HEK293 (cell line): ENCODE measurements around the gene PDZD2.

Experiments used
- CTCF ChIA-PET: fragments of 350-600 bp; formaldehyde crosslinking; extraction: SDS; loops from one replicate; lab custom pipeline; 2021; ENCODE audit warnings: antibody characterized with exemption; lab: Yijun Ruan, JAX
- POLR2A ChIA-PET: fragments of 300-600 bp; formaldehyde crosslinking; extraction: SDS; loops from one replicate; lab custom pipeline; 2020; ENCODE audit warnings: antibody characterized with exemption, inconsistent platforms; lab: Yijun Ruan, JAX
- H3K27ac ChIP-seq: fragments of 200-500 bp; sonication (Bioruptor generic); 2 replicates; pipeline ENCODE4 v1.5.1; 2014; ENCODE audit warnings: low read depth, low read length, control low read depth, inconsistent platforms; ENCODE audit errors: extremely low read depth
- H3K36me3 ChIP-seq, 2 experiments: fragments of 200-500 bp in 1 of 2; sonication (Bioruptor generic) in 1 of 2; 1 replicate in 1 of 2; 2 replicates in 1 of 2; pipeline ENCODE4 v1.5.1; 2014 to 2017; ENCODE audit warnings: inconsistent platforms in 2 of 2, low read length in 2 of 2; ENCODE audit not compliant: control insufficient read depth in 2 of 2, insufficient read depth in 1 of 2
- H3K4me1 ChIP-seq: fragments of 200-500 bp; sonication (Bioruptor generic); 2 replicates; pipeline ENCODE4 v1.5.1; 2014; ENCODE audit warnings: mild to moderate bottlenecking, low read length, inconsistent platforms; ENCODE audit not compliant: control insufficient read depth, insufficient read depth
- H3K4me3 ChIP-seq: 2 replicates; pipeline ENCODE4 v1.5.1; 2011; ENCODE audit warnings: low read depth, mild to moderate bottlenecking, control low read depth, low read length, moderate library complexity
- H3K9me3 ChIP-seq: fragments of 200-500 bp; sonication (Bioruptor generic); 2 replicates; pipeline ENCODE4 v1.5.1; 2014; ENCODE audit warnings: low read depth, low read length, inconsistent platforms; ENCODE audit not compliant: control insufficient read depth, insufficient read depth
- ATF2 ChIP-seq: fragments of 450-650 bp; formaldehyde crosslinking; IDR thresholded peaks from 2 replicates; pipeline ENCODE4 v1.5.1; 2016; ENCODE audit warnings: missing biosample characterization, missing genetic modification characterization, low read depth
- GFI1B ChIP-seq: fragments of 450-650 bp; formaldehyde crosslinking; IDR thresholded peaks from 2 replicates; pipeline ENCODE4 v1.5.1; 2016; ENCODE audit warnings: missing biosample characterization, missing genetic modification characterization
- GLI2 ChIP-seq: fragments of 450-650 bp; formaldehyde crosslinking; IDR thresholded peaks from 2 replicates; pipeline ENCODE4; 2017; ENCODE audit warnings: missing biosample characterization, missing genetic modification characterization, low read depth, borderline replicate concordance
- IKZF3 ChIP-seq: fragments of 450-650 bp; IDR thresholded peaks from 2 replicates; pipeline ENCODE4 v1.5.0; 2018; ENCODE audit warnings: missing biosample characterization, mild to moderate bottlenecking, missing genetic modification characterization, moderate library complexity
- KLF7 ChIP-seq: fragments of 450-650 bp; formaldehyde crosslinking; IDR thresholded peaks from 2 replicates; pipeline ENCODE4 v1.5.1; 2016; ENCODE audit warnings: missing biosample characterization, missing genetic modification characterization, borderline replicate concordance
- PATZ1 ChIP-seq: fragments of 450-650 bp; formaldehyde crosslinking; IDR thresholded peaks from 2 replicates; pipeline ENCODE4 v1.5.1; 2016; ENCODE audit warnings: missing biosample characterization, missing genetic modification characterization
- SCRT2 ChIP-seq: fragments of 450-650 bp; formaldehyde crosslinking; IDR thresholded peaks from 2 replicates; pipeline ENCODE4 v1.5.1; 2016; ENCODE audit warnings: missing biosample characterization, missing genetic modification characterization
- YY2 ChIP-seq: fragments of 450-650 bp; formaldehyde crosslinking; IDR thresholded peaks from 2 replicates; pipeline ENCODE4 v1.5.1; 2016; ENCODE audit warnings: missing biosample characterization, missing genetic modification characterization
- ZBTB44 ChIP-seq: fragments of 450-650 bp; IDR thresholded peaks from 2 replicates; pipeline ENCODE4 v1.5.1; 2018; ENCODE audit warnings: missing biosample characterization, mild to moderate bottlenecking, missing genetic modification characterization
- ZFHX2 ChIP-seq: fragments of 450-650 bp; formaldehyde crosslinking; conservative IDR thresholded peaks from 2 replicates; pipeline ENCODE4 v1.5.1; 2016; ENCODE audit warnings: missing biosample characterization, missing genetic modification characterization
- ZNF114 ChIP-seq: fragments of 450-650 bp; formaldehyde crosslinking; IDR thresholded peaks from 2 replicates; pipeline ENCODE4 v1.5.0; 2017; ENCODE audit warnings: missing biosample characterization, missing genetic modification characterization
- ZNF16 ChIP-seq: fragments of 450-650 bp; formaldehyde crosslinking; IDR thresholded peaks from 2 replicates; pipeline ENCODE4 v1.5.1; 2016; ENCODE audit warnings: low read depth, missing biosample characterization, missing genetic modification characterization
- ZNF266 ChIP-seq: fragments of 450-650 bp; formaldehyde crosslinking; IDR thresholded peaks from 2 replicates; pipeline ENCODE4 v1.5.1; 2016; ENCODE audit warnings: missing biosample characterization, missing genetic modification characterization, low read depth
- ZNF366 ChIP-seq: fragments of 450-650 bp; formaldehyde crosslinking; conservative IDR thresholded peaks from 2 replicates; pipeline ENCODE4 v1.5.1; 2016; ENCODE audit warnings: missing biosample characterization, missing genetic modification characterization
- ZNF426 ChIP-seq: fragments of 450-650 bp; formaldehyde crosslinking; IDR thresholded peaks from 2 replicates; pipeline ENCODE4 v1.5.1; 2017; ENCODE audit warnings: missing biosample characterization, missing genetic modification characterization, mild to moderate bottlenecking, inconsistent platforms, moderate library complexity
- ZNF558 ChIP-seq: fragments of 450-650 bp; formaldehyde crosslinking; IDR thresholded peaks from 2 replicates; pipeline ENCODE4 v1.5.1; 2016; ENCODE audit warnings: missing biosample characterization, missing genetic modification characterization
- ZNF571 ChIP-seq: fragments of 450-650 bp; formaldehyde crosslinking; IDR thresholded peaks from 2 replicates; pipeline ENCODE4 v1.5.0; 2017; ENCODE audit warnings: missing biosample characterization, missing genetic modification characterization
- ZNF830 ChIP-seq: fragments of 450-650 bp; IDR thresholded peaks from 2 replicates; pipeline ENCODE4 v1.5.0; 2018; ENCODE audit warnings: missing biosample characterization, missing genetic modification characterization, low read depth, mild to moderate bottlenecking, moderate library complexity
- TF ChIP-seq, protein P1 (sequence below): fragments of 450-650 bp; formaldehyde crosslinking; IDR thresholded peaks from 2 replicates; pipeline ENCODE4 v1.5.1; 2016; ENCODE audit warnings: missing biosample characterization, missing genetic modification characterization

The PDZD2 gene

GRCh38 chr5:31866166-31866565 lies 227.2 kb downstream of the PDZD2 start (continued):
- TF ChIP-seq ZNF366 (tag by site-specific recombination): no peak
- TF ChIP-seq, all 188 proteins: peak for 0

- H3K27ac ChIP-seq: no peak overlapping the region
- TF ChIP-seq GFI1B (tag by site-specific recombination) (no peak), GLI2 (tag by site-specific recombination) (no peak), ATF2 (no peak), ZNF16 (tag by site-specific recombination) (no peak), ZNF114 (tag by site-specific recombination) (no peak), ZNF426 (tag by site-specific recombination) (no peak), ZBTB44 (tag by site-specific recombination) (no peak), ZNF266 (tag by site-specific recombination) (no peak), SCRT2 (tag by site-specific recombination) (no peak), YY2 (tag by site-specific recombination) (no peak), IKZF3 (no peak)
- TF ChIP-seq, protein P1, sequence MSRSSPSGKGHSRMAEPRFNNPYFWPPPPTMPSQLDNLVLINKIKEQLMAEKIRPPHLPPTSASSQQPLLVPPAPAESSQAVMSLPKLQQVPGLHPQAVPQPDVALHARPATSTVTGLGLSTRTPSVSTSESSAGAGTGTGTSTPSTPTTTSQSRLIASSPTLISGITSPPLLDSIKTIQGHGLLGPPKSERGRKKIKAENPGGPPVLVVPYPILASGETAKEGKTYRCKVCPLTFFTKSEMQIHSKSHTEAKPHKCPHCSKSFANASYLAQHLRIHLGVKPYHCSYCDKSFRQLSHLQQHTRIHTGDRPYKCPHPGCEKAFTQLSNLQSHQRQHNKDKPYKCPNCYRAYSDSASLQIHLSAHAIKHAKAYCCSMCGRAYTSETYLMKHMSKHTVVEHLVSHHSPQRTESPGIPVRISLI: no peak
- no peaks in the 10 kb centered on the region for H3K4me1 ChIP-seq
- CTCF ChIA-PET: no interaction called here
- H3K36me3 ChIP-seq: no peaks in the 10 kb centered on the region; a peak in 1 of 3 replicates
- no peak overlapping the region for H3K4me3 ChIP-seq
- POLR2A ChIA-PET: no interaction called here
- no peaks in the 10 kb centered on the region for H3K9me3 ChIP-seq
Observed at GRCh38 chr5:31867219-31867618, 228.3 kb downstream of the PDZD2 start.

GRCh38 chr5:31880449-31880848 lies 241.5 kb downstream of the PDZD2 start:
- Histone ChIP-seq H3K9me3 (no peaks in the 10 kb centered on the region), H3K27ac (no peak overlapping the region), H3K36me3 (no peaks in the 10 kb centered on the region), H3K4me3 (no peak overlapping the region)
- POLR2A ChIA-PET: interaction anchor here (0.5 to 0.7 kb wide), 2 partner anchors 9 to 249 kb away, joined by 3 read pairs; no protein-coding TSS in a partner anchor
- TF ChIP-seq ZNF830 (tag by site-specific recombination) (no peak), KLF7 (no peak)
- TF ChIP-seq, all 188 proteins: peak for 0
- no peaks in the 10 kb centered on the region for H3K4me1 ChIP-seq
- CTCF ChIA-PET: no interaction called here

- TF ChIP-seq ZFHX2 (tag by site-specific recombination): no peak
- no peak for TF ChIP-seq ZNF558 (tag by site-specific recombination)
- no peak for TF ChIP-seq ZNF426 (tag by site-specific recombination)
- TF ChIP-seq ZNF571 (tag by site-specific recombination): no peak
- no peak for TF ChIP-seq PATZ1
- POLR2A ChIA-PET: no interaction called here
- no peaks in the 10 kb centered on the region for H3K36me3 ChIP-seq
- no peak overlapping the region for H3K4me3 ChIP-seq
- H3K9me3 ChIP-seq: no peaks in the 10 kb centered on the region
- CTCF ChIA-PET: no interaction called here
- H3K4me1 ChIP-seq: no peaks in the 10 kb centered on the region; the same call in 1 of the 2 replicates
- no peak overlapping the region for H3K27ac ChIP-seq
Observed at GRCh38 chr5:31884896-31885295, 246.0 kb downstream of the PDZD2 start.
